Stimulated activated effector memory CD8-positive, alpha-beta T cell treated with anti-CD3 and anti-CD28 coated beads, Interleukin-12 subunit alpha, Interleukin-12 subunit beta, amount 100 ng/mL, for 72 hours (primary cell): ENCODE results near the gene YPEL5.

Source experiments
- ATAC-seq: fragments of 150-1000 bp; cut with Tn5 transposase; 2 replicates; pipeline ENCODE4 v1.10.0; 2021
- DNase-seq, 2 donors: peaks; one replicate each; pipeline ENCODE4 v3.0.0; 2021 to 2022; ENCODE audit warnings: low spot score in 2 of 2
- H3K27ac Mint-ChIP-seq: one replicate; pipeline ENCODE4 v1.8.0; 2022; ENCODE audit warnings: mild to moderate bottlenecking, mixed read lengths
- H3K36me3 Mint-ChIP-seq: one replicate; pipeline ENCODE4 v1.8.0; 2022; ENCODE audit warnings: mild to moderate bottlenecking, mixed read lengths
- H3K4me1 Mint-ChIP-seq: one replicate; pipeline ENCODE4 v1.8.0; 2022; ENCODE audit warnings: mixed read lengths
- H3K4me3 Mint-ChIP-seq: one replicate; pipeline ENCODE4 v1.8.0; 2022; ENCODE audit warnings: mild to moderate bottlenecking, mixed read lengths
- H3K9me3 Mint-ChIP-seq: one replicate; pipeline ENCODE4 v1.8.0; 2022; ENCODE audit warnings: mixed read lengths

YPEL5 gene

DNA sequence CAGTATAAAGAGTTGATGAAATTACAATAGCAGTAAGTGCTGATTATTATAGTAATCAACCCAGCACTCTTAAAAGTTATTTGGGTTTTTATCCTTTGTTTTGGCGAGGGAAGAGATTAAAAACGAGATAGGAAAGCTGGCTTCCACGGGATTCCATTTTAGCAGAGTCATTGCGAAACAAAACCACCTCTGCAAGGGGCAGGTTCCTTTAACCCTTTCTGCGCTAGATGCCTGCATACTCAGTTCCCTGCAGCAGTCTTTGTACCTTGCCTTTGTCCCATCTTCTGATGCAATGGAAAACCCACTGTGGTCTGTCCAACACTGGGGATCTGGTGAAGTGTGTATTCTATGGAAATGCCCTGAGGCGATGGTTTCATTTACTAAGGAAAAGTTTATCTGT, 2.7 kb downstream of the YPEL5 start:
- Mint-ChIP-seq H3K4me3 (peak overlapping the region; percentile 75), H3K4me1 (peaks cover 43% of the 10 kb centered on the region), H3K36me3 (peaks cover 60% of the 10 kb centered on the region), H3K27ac (no peak overlapping the region), H3K9me3 (no peaks in the 10 kb centered on the region)
- ATAC-seq (no peak), DNase-seq (peak in 1 of 2 donors; percentile 48)

- Mint-ChIP-seq H3K4me1 (peaks cover 43% of the 10 kb centered on the region), H3K36me3 (peaks cover 60% of the 10 kb centered on the region), H3K4me3 (no peak overlapping the region), H3K9me3 (no peaks in the 10 kb centered on the region), H3K27ac (no peak overlapping the region)
- DNase-seq, result no peak
- ATAC-seq, result no peak
These were observed 3.2 kb downstream of the YPEL5 start for GRCh38 chr2:30149976-30150375.

- Mint-ChIP-seq H3K9me3 (no peaks in the 10 kb centered on the region), H3K4me3 (no peak overlapping the region), H3K27ac (no peak overlapping the region), H3K4me1 (peaks cover 45% of the 10 kb centered on the region), H3K36me3 (peaks cover 64% of the 10 kb centered on the region)
- no peak for ATAC-seq
- DNase-seq, result no peak
These were observed 4.0 kb downstream of the YPEL5 start for GRCh38 chr2:30150786-30151185.

GRCh38 chr2:30152385-30152784, 5.6 kb downstream of the YPEL5 start:
- DNase-seq, result no peak
- no peaks in the 10 kb centered on the region for H3K9me3 Mint-ChIP-seq
- peaks cover 71% of the 10 kb centered on the region for H3K36me3 Mint-ChIP-seq
- peaks cover 55% of the 10 kb centered on the region for H3K4me1 Mint-ChIP-seq
- no peak overlapping the region for H3K4me3 Mint-ChIP-seq
- ATAC-seq, result no peak
- H3K27ac Mint-ChIP-seq, result no peak overlapping the region

- Mint-ChIP-seq H3K36me3 (peaks cover 78% of the 10 kb centered on the region), H3K9me3 (no peaks in the 10 kb centered on the region), H3K4me1 (peaks cover 36% of the 10 kb centered on the region), H3K4me3 (no peak overlapping the region), H3K27ac (peak overlapping the region; percentile 38)
- ATAC-seq, result no peak
- no peak for DNase-seq
These were observed 8.4 kb downstream of the YPEL5 start for GRCh38 chr2:30155202-30155601.

DNA sequence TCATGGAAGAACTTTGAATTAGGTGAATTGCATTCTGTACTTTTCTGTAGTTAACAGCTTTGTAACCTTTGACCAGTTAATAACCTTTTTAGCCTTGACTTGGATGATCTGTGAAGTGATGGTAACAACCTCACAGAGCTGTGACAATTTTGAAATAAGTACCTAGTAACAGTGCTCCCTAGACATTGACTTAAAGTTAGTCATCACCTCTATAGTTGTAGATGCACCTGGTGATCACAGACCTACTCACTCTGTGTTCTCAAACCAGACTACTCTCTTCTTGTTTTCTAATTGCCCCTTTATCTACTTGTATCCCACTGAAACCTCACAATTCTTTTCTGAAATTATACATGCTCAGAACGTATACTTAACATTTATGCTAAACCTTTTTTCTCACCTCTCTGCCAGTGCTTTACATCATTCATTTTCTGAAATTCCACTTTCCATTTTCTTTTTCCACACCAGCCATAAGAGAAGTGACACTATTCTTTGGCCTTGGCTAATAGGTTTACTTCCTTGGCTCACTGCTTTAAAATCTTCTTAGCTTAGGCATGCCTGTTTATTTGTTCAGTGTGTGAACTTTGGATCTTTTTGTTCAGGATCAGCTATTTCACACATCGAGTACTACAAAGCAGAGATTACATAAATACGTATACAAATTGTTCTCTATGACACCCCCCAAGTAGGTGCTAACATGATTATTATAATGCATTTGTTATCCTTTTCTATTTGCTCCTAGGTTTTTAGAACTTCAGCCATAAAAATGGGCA, 9.3 kb downstream of the YPEL5 start:
- H3K9me3 Mint-ChIP-seq, result no peaks in the 10 kb centered on the region
- ATAC-seq, result peak; percentile 83
- H3K36me3 Mint-ChIP-seq, result peaks cover 78% of the 10 kb centered on the region
- DNase-seq, result no peak
- H3K27ac Mint-ChIP-seq, result peak overlapping the region; percentile 38
- H3K4me1 Mint-ChIP-seq, result peaks cover 28% of the 10 kb centered on the region
- no peak overlapping the region for H3K4me3 Mint-ChIP-seq

GRCh38 chr2:30157616-30158015, 10.8 kb downstream of the YPEL5 start:
- H3K4me1 Mint-ChIP-seq, result peaks cover 22% of the 10 kb centered on the region
- ATAC-seq, result peak; percentile 74
- peaks cover 80% of the 10 kb centered on the region for H3K36me3 Mint-ChIP-seq
- peak overlapping the region; percentile 85 for H3K27ac Mint-ChIP-seq
- H3K4me3 Mint-ChIP-seq, result peak overlapping the region; percentile 17
- no peaks in the 10 kb centered on the region for H3K9me3 Mint-ChIP-seq
- DNase-seq, result no peak

- DNase-seq (no peak), ATAC-seq (no peak)
- Mint-ChIP-seq H3K9me3 (no peaks in the 10 kb centered on the region), H3K4me3 (no peak overlapping the region), H3K36me3 (peaks cover 71% of the 10 kb centered on the region), H3K4me1 (peaks cover 22% of the 10 kb centered on the region), H3K27ac (no peak overlapping the region)
These were observed 13.0 kb downstream of the YPEL5 start for GRCh38 chr2:30159766-30160165.

GRCh38 chr2:30161929-30162706, 15.3 kb downstream of the YPEL5 start:
- no peaks in the 10 kb centered on the region for H3K9me3 Mint-ChIP-seq
- peak overlapping the region; percentile 65 for H3K27ac Mint-ChIP-seq
- DNase-seq, result no peak
- H3K4me1 Mint-ChIP-seq, result peaks cover 8% of the 10 kb centered on the region
- H3K4me3 Mint-ChIP-seq, result no peak overlapping the region
- ATAC-seq, result no peak
- H3K36me3 Mint-ChIP-seq, result peaks cover 55% of the 10 kb centered on the region

- H3K9me3 Mint-ChIP-seq, result no peaks in the 10 kb centered on the region
- H3K4me3 Mint-ChIP-seq, result no peak overlapping the region
- peak overlapping the region; percentile 65 for H3K27ac Mint-ChIP-seq
- H3K36me3 Mint-ChIP-seq, result peaks cover 48% of the 10 kb centered on the region
- no peak for ATAC-seq
- DNase-seq, result no peak
- peaks cover 1% of the 10 kb centered on the region for H3K4me1 Mint-ChIP-seq
These were observed 16.0 kb downstream of the YPEL5 start for GRCh38 chr2:30162806-30163205.

GRCh38 chr2:30164131-30164925, 17.5 kb downstream of the YPEL5 start:
- no peak overlapping the region for H3K27ac Mint-ChIP-seq
- no peaks in the 10 kb centered on the region for H3K9me3 Mint-ChIP-seq
- H3K4me1 Mint-ChIP-seq, result no peaks in the 10 kb centered on the region
- no peak for ATAC-seq
- peaks cover 32% of the 10 kb centered on the region for H3K36me3 Mint-ChIP-seq
- no peak overlapping the region for H3K4me3 Mint-ChIP-seq
- DNase-seq, result no peak

GRCh38 chr2:30165050-30165520, 18.3 kb downstream of the YPEL5 start:
- Mint-ChIP-seq H3K9me3 (no peaks in the 10 kb centered on the region), H3K4me1 (no peaks in the 10 kb centered on the region), H3K36me3 (peaks cover 25% of the 10 kb centered on the region), H3K27ac (no peak overlapping the region), H3K4me3 (no peak overlapping the region)
- peak; percentile 99 for ATAC-seq
- peak; percentile 15 to 69 for DNase-seq

DNA sequence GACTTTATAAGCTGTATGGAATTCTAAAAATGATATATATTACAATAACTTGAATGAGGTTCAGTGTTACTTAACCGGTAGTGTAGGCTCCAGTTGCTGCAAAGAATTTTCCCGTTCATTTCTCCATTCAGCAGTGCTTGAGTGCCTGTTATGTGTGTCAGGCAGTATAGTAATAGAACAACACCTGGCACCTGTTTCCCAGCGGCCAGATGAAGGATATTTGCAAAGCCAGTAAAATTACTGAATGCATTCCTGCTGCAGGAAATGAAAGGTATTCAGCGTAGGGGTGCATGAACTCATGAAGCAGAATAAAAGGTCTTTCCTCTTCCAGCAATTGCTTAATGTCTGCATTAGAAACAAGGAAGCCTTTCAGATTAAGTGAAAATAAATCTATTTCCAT, 18.8 kb downstream of the YPEL5 start:
- no peaks in the 10 kb centered on the region for H3K9me3 Mint-ChIP-seq
- no peak overlapping the region for H3K27ac Mint-ChIP-seq
- H3K4me3 Mint-ChIP-seq, result no peak overlapping the region
- peaks cover 20% of the 10 kb centered on the region for H3K36me3 Mint-ChIP-seq
- ATAC-seq, result no peak
- H3K4me1 Mint-ChIP-seq, result no peaks in the 10 kb centered on the region
- DNase-seq, result no peak

DNA sequence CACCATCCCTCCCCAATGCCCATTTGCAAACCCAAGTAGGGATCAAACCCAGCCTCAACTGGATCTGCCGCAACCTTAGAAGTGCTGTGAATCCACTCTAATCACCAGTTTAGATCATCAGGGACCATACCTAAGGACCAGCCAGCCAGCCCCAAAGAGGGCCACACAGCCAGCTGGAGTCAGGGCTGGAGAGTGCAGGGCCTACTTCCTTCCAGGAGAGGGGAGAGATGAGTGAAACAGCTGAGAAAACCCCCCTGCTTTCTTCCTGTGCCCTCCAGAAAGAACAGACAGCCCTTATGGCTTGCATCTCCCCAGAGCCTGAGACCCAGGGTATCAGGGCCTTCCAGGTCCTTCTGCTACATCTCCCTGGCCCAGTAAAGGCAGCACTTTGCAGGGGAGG, 25.8 kb downstream of the YPEL5 start:
- no peaks in the 10 kb centered on the region for H3K9me3 Mint-ChIP-seq
- H3K36me3 Mint-ChIP-seq, result no peaks in the 10 kb centered on the region
- no peak overlapping the region for H3K27ac Mint-ChIP-seq
- H3K4me3 Mint-ChIP-seq, result no peak overlapping the region
- ATAC-seq, result no peak
- H3K4me1 Mint-ChIP-seq, result no peaks in the 10 kb centered on the region
- DNase-seq, result no peak

GRCh38 chr2:30177440-30177839, 30.6 kb downstream of the YPEL5 start:
- no peak for DNase-seq
- no peak for ATAC-seq
- Mint-ChIP-seq H3K36me3 (no peaks in the 10 kb centered on the region), H3K4me1 (no peaks in the 10 kb centered on the region), H3K27ac (no peak overlapping the region), H3K4me3 (no peak overlapping the region), H3K9me3 (no peaks in the 10 kb centered on the region)
